HG02571 (cell line): Measurements from ENCODE around the gene WNK4.
"Not testable (repeated sequence)": the region's sequence is repeated elsewhere in the genome, so short reads cannot be mapped to it uniquely, and the experiment has no call there.

ENCODE experiments used
- ATAC-seq: cut with Tn5 transposase; IDR thresholded peaks from one replicate; pipeline ENCODE4 v1.9.1; 2021; ENCODE audit warnings: mild to moderate bottlenecking, moderate library complexity; ENCODE audit not compliant: unreplicated experiment

WNK4 gene

DNA sequence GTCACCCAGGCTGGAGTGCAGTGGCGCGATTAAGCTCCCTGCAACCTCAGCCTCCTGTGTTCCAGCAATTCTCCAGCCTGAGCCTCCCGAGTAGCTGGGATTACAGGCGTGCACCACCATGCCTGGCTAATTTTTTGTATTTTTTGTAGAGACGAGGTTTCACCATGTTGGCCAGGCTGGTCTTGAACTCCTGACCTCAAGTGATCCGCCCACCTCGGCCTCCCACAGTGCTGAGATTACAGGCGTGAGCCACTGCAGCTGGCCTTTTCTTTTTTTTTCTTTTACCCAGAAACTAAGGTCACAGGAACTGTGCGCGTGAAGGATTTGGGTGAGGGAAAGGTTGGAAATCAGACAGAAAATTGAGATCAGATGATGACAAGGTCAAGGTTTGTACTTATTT lies 10.4 kb upstream of the WNK4 start:
- not testable (repeated sequence) for ATAC-seq

DNA sequence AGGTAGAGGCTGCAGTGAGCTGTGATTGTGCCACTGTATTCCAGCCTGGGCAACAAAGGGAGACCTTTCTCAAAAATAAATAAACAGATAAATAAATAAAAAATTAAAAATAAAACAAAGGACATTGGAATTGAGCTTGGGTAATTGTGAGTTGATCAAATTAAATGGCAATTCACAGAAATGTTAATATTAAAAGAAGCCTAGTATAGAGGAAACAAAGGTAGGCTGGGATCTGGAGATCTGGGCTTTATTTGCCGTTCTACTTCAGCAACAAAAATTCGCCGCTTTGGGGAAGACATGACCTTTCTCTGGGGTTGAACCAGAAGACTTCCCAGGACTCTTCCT lies 7.5 kb upstream of the WNK4 start:
- no peak for ATAC-seq

DNA sequence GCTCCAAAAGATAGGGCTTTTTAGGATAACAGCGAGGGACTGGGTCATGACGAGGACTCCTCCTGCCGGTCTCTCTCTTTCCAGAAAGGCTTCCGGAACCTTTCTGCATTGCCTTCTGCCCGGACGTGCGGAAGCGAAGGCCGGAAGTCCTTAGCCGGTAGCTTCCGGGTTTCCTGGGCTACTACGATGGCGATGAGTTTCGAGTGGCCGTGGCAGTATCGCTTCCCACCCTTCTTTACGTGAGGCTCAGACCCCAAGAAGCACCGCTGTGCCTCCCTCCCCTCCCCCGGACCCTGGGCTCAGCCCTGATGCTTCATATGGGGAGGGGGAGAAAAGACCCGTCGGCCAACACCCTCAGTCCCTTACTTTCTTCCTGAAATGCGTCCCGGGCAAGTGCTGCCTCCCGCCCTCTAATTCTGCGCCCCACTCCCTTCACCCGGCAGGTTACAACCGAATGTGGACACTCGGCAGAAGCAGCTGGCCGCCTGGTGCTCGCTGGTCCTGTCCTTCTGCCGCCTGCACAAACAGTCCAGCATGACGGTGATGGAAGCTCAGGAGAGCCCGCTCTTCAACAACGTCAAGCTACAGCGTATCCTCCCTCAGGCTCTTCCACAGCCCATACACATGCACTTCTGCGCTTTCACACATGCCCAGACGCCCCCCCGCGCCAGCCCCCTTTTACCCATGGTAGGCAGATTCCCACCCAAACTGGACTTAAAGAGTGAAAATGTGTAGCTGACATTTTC lies 6.9 kb upstream of the WNK4 start, which contains the start of gene VPS25:
TSS of gene VPS25 (plus strand) at position 160 of the 746 bp plus-strand sequence. CDS start at position 187, 27 bp downstream.
- peak; percentile 79 for ATAC-seq

DNA sequence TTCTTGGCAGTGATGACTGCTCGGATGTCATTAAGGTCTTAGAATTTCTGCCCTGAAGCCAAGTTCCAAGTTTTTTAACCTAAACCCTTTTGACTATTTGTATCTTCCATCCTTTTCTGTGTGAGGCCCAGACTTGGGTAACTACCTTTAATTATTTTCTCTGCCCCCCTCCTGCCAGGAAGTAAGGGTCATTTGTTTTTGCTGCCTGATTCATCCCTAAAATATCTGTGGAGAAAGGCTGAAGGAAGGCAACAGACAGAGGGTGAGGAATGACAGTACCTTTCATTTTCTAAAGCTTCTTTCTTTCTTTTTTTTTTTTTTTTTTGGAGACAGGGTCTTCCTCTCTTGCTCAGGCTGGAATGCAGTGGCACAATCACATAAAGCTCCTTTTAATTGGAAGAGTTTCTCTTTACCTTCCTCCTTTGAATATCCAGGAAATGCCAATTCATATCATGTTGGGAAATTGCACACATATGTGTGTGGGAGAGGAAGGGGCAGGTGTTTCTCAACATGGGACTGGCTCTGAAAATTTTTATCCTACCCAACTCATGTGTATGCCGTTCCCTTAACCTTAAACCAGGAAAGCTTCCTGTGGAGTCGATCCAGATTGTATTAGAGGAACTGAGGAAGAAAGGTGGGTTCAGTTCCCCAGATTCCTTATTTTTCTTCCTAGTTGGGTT lies 6.2 kb upstream of the WNK4 start:
- no peak for ATAC-seq

DNA sequence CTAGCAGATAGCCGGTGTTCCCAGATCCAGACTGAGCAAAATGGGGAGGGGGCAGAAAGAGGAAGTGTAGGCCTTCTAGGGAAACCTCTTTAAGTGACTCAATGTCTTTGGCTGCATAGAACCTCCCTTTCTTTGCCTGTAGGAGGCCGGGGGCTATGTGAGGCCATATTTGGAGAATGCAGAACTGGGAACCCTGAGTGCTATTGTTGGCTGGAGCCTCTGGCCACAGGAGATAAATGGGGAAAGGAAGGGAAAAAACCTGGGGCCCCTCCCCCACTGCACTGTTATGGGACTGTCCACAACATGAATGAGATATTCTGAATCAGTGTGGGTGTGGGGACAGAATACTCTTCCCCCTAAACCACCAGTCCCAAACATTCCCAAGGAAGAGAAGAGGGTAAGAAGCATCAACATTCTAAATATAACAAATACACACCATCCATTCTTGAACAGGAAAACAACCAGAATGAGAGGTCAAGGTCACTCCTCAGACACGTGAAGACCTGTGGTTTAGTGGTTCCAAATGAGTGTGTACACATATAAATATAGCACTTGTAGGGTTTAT lies 4.8 kb upstream of the WNK4 start:
- ATAC-seq = no peak

DNA sequence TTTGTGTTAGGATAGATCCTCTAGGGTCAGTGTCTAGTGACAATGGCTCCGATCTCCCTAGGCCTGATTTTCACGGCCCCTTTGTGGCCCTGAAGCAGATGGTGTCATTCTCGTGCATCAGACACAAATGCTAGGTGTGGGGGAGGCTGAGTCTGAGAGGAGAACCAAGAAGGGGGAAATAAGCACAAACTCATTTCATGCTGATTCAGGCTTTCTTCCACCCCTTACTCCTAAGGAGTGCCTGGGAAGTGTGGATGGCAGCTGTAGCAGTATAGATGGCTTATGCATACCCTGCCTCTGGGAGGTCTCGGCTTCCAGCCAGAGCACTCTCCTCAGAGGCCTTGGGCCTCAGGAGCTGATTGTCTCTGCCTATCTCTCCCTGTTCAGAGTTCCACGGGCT lies 1.8 kb upstream of the WNK4 start:
- no peak for ATAC-seq

DNA sequence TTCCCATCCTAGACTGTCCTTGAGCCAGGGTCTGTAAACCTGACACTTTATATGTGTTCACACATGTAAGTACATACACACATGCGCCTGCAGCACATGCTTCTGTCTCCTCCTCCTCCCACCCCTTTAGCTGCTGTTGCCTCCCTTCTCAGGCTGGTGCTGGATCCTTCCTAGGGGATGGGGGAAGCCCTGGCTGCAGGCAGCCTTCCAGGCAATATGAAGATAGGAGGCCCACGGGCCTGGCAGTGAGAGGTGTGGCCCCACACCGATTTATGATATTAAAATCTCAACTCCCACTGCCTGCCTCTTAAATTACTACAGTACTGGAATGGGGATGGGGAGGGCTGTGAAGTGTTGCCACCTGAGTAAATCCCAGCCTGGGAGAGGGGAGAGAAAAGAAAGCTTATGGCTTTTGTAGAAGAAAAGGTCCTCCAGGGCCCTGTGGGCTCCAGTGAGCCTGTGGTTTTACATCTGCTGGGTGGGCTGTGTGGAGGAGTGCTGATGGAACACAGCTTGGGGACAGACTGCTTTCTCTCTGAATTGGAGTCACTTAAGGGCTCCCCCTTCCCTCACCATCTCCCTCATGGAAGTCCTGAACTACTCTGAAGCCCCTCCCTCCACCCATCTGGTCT lies 990 bp upstream of the WNK4 start:
- ATAC-seq = no peak

DNA sequence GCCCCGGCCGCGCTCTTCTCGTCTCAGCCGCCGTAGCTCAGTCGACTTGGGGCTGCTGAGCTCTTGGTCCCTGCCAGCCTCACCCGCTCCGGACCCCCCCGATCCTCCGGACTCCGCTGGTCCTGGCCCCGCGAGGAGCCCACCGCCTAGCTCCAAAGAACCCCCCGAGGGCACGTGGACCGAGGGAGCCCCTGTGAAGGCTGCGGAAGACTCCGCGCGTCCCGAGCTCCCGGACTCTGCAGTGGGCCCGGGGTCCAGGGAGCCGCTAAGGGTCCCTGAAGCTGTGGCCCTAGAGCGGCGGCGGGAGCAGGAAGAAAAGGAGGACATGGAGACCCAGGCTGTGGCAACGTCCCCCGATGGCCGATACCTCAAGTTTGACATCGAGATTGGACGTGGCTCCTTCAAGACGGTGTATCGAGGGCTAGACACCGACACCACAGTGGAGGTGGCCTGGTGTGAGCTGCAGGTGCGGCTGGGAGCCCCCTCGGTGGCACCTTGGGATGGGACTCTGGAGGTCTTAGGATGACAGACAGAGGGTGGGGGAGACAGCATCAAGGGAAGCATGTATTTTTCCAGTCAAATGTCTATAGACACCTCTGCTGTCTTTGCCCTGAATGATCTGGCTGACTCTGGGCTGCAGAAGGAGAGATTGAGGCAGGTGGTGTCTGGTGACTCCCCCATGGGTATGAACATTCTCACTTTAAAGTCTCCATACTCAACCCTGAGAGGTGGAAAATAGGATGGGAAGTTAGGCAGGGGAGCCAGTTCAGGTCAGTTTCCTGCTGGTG lies 635 bp downstream of the WNK4 start:
- no peak for ATAC-seq

DNA sequence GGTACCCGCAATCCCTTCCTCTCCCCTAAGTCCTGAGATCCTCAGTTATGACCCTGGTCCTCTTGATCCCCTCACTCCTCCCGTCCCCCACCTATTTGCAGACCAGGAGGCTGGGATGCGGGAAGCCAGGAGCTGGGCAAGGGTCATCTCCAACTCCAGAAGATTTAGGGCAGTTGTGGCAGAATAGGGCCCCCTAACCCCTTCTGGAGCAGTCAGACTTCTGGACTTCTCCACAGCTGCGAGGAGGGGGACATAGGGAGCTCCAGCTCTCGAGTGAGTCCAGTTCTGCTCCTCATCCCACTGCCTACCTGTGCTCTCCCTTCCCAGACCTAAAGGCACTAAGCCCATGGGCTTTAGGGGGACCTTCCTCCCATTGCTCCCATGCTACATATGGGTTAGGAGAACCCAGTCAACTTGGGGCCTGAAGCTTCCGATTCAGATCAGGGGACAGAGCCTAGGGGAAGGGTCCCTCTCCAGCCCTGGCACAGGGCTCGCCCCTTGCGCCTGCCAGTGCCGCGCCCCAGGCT lies 1.3 kb downstream of the WNK4 start:
- ATAC-seq = no peak

DNA sequence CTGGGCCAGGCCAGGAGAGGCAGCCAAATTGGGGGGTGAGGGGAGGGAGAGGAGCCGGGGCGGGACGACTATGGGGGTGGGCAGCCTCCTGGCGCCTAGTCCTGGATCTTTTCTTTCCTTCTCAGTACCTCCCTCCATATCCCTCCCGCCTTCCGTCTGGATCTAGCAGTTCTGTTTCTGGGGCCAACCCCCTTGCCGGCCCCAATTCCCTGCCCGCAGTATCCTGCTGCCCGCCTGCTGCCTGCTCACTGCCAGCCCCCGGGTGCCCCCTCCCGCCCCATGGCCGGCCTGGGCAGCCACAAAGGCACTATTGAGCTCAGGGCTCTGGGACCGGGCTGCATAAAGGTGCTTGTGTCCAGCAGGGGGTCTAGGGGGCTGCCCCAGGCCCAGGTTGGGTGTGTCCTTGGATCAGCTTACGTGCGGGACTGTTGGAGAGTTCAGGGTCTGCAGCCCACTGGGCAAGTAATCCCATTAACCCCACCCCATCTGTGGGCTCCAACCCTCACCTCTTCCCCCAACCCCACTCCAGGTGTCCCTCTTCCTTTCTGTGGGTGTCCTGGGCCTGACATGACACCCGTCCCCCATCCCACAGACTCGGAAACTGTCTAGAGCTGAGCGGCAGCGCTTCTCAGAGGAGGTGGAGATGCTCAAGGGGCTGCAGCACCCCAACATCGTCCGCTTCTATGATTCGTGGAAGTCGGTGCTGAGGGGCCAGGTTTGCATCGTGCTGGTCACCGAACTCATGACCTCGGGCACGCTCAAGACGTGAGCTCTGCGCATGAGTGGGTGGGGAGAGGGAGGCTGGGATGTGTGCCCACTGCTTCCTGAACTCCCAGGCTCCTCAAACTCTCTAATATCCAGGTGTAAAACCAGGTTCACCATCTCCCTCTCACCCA lies 2.0 kb downstream of the WNK4 start:
- no peak for ATAC-seq

DNA sequence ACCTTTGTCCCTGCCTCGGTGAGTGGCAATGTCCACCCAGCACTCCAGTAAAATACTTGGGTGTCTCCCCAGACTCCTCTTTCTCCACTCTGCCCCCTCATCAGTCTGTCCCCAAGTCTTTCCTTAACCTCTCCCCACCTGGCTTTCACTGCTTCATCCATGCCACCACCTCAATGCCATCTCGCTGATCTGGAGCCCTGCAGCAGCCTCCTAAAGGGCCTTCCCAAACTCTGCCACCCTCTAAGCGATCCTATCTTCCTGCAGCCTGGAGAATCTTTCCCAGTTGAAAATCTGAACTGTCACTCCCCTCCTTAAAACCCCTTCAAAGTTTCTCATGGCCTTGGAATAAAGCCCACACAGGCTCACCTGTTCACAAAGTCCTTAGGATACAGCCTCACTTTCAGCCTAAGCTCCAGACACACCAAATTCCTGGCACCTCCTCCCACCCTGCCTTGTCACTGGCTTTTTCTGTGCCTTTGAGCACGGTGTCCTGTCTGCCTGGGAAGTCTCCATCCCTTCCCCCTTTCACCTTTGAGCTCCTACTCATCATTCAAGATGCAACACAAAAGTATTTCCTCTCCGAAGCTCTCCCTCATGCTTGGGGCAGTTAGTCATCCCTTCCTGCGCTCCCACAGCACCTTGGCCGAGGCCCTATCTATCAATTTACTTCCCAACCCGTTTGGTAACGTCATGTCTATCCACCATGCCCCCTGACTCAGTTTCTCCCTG lies 2.8 kb downstream of the WNK4 start:
- ATAC-seq = no peak

DNA sequence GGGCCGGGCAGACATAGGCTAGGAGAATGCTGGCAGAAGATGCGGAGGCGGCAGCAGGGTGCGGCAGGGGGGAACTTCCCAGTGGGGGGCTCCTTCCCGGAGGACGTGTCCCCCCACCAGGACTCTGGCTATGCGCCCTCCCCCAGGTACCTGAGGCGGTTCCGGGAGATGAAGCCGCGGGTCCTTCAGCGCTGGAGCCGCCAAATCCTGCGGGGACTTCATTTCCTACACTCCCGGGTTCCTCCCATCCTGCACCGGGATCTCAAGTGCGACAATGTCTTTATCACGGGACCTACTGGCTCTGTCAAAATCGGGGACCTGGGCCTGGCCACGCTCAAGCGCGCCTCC lies 3.4 kb downstream of the WNK4 start:
- no peak for ATAC-seq

DNA sequence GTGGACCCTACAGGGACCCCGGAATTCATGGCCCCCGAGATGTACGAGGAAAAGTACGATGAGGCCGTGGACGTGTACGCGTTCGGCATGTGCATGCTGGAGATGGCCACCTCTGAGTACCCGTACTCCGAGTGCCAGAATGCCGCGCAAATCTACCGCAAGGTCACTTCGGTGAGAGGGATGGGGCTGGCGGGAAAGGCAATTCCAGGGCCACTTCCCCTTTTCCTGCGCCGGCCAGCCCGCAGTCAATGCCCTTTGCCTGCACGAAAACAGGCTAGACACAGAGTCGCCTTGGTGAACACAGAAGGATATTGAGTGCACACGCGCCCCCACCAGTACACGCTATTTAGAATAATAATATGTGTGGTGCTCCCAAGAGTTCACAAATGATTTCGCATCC lies 4.0 kb downstream of the WNK4 start:
- no peak for ATAC-seq

DNA sequence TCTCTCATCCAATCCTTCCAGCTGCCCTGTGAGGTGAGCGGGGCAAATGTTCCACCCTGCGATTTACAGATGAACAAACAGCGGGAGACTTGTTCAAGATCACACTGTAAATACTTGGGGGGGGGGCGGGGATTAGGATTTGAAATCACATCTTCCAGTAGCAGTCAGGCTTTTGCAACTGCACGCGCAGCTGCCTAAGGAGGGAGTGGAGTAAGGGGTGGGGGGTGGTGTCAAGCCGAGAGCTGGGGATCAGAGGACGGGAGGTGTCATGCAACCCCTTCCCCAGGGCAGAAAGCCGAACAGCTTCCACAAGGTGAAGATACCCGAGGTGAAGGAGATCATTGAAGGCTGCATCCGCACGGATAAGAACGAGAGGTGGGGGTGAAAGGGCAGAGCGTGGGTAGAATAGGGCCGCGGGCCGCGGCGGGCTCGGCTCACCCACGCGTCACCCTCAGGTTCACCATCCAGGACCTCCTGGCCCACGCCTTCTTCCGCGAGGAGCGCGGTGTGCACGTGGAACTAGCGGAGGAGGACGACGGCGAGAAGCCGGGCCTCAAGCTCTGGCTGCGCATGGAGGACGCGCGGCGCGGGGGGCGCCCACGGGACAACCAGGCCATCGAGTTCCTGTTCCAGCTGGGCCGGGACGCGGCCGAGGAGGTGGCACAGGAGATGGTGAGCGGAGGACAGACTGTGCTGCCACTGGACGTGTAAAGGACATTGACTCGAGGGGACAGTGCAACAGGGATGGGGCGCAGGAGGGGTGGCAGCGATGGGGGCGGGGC lies 4.6 kb downstream of the WNK4 start:
- no peak for ATAC-seq

DNA sequence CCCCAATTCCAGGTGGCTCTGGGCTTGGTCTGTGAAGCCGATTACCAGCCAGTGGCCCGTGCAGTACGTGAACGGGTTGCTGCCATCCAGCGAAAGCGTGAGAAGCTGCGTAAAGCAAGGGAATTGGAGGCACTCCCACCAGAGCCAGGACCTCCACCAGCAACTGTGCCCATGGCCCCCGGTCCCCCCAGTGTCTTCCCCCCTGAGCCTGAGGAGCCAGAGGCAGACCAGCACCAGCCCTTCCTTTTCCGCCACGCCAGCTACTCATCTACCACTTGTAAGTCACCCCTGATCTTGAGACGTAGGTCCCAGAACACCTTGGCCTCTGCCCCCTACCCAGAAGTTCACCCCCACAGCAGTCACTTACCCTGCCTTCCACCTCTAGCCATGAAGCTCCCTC lies 6.9 kb downstream of the WNK4 start:
- ATAC-seq = no peak

DNA sequence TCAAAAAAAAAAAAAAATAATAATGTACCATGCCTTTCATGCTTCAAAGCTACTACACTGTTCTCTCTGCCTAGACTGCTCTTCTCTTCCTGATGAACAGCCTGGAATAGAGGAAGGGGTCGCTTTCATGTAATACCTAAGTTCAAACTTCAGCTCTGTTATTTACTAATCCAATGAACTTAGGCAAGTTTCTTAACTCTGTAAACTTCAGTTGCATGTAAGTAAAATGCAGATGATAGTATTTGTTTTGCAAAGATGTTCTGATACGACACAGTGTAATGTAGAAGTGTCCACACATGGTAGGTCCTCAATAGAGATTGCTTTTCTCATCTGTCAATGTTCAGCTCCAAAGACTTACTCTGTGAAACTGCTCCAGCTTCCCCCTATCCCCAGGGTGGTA lies 11.5 kb downstream of the WNK4 start:
- ATAC-seq = no peak

DNA sequence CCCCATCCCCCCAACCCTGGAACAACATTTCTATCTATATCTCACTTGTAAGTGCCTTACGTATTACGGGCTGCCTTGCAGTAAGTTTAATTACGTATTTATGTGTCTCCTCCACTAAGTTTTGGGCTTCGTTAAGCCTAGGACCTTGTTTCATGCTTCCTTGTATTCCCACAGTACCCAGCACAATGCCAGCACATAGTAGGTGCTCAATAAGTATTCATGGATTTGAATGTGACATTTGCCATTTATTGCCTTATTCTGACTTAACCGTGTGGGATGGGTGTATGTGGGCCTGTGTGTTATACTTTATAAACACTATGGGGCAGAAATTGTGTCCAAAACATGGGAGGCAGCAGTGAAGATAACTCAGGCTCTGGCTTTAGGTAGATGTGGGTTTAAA lies 12.1 kb downstream of the WNK4 start:
- no peak for ATAC-seq

DNA sequence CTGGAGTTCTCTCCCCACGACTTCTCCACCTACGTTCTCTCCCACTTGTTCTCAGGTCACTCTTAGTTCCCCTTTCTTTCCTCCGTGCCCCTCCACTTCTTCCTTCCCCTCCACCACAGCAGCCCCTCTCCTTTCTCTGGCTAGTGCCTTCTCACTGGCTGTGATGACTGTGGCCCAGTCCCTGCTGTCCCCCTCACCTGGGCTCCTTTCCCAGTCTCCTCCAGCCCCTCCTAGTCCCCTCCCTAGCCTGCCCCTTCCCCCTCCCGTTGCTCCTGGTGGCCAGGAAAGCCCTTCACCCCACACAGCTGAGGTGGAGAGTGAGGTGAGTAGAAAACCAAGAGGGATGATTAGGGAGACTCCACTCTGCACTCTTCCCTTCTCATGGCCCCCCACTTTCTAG lies 14.7 kb downstream of the WNK4 start:
- ATAC-seq = no peak

DNA sequence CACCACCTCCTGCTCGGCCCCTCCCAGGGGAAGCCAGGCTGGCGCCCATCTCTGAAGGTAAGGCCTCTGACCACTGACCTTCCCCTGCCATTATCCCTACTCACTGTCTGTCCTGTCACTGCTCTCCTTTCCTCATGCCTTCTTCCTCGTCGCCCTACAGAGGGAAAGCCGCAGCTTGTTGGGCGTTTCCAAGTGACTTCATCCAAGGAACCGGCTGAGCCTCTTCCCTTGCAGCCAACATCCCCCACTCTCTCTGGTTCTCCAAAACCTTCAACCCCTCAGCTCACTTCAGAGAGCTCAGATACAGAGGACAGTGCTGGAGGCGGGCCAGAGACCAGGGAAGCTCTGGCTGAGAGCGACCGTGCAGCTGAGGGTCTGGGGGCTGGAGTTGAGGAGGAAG lies 15.1 kb downstream of the WNK4 start:
- ATAC-seq = no peak
